Ovary (tissue), 9 donors: ENCODE measurements around the gene OR4D5. TPM values are rescaled to one million over a fixed set of nuclear protein-coding genes. Genes with fewer than 3 reads are reported as not detected.

Experiments
- DNase-seq, 5 donors: peaks; one replicate each; pipeline ENCODE4 v3.0.0-alpha.2; 2019 to 2020
- H3K27ac ChIP-seq, 2 donors: fragments of 200-600 bp; one replicate each; pipeline versions ENCODE4 v1.5.1 to v1.8.0; 2019 to 2022
- H3K27me3 ChIP-seq: fragments of 200-600 bp; one replicate; pipeline ENCODE4 v1.8.0; 2022
- H3K36me3 ChIP-seq: fragments of 200-600 bp; sonication (generic); one replicate; pipeline ENCODE4 v1.5.1; 2019
- H3K4me1 ChIP-seq: one replicate; pipeline ENCODE4 v1.8.1; 2013; ENCODE audit warnings: mild to moderate bottlenecking, moderate library complexity; ENCODE audit not compliant: insufficient read depth
- H3K4me3 ChIP-seq: fragments of 200-600 bp; sonication (generic); one replicate; pipeline ENCODE4 v1.5.1; 2017
- H3K9me3 ChIP-seq, 2 donors: fragments of 200-600 bp in 1 of 2; sonication (generic) in 1 of 2; one replicate each; pipeline versions ENCODE4 v1.5.1 to v1.8.1; 2013 to 2019; ENCODE audit warnings: mild to moderate bottlenecking in 1 of 2, moderate library complexity in 1 of 2
- CTCF ChIP-seq, 3 donors: fragments of 450-650 bp in 2 of 3; fragments of 200-600 bp in 1 of 3; IDR thresholded peaks; one replicate each; pipeline versions ENCODE4 v1.5.1 to v1.8.0; 2016 to 2022; ENCODE audit warnings: antibody characterized with exemption in 3 of 3, mild to moderate bottlenecking in 1 of 3
- EP300 ChIP-seq: sonication (generic); formaldehyde crosslinking; IDR thresholded peaks from one replicate; pipeline ENCODE4 v1.6.1; 2017; ENCODE audit warnings: antibody characterized with exemption
- POLR2A ChIP-seq: fragments of 450-650 bp; IDR thresholded peaks from one replicate; pipeline ENCODE4 v1.6.1; 2017; ENCODE audit warnings: antibody characterized with exemption, mild to moderate bottlenecking, moderate library complexity
- WGBS, 3 donors: extraction: QIAGEN DNeasy Blood & Tissue Kit in 1 of 3; methylation state at CpG; one replicate each; pipeline versions ENCODE4 v1.1.5 to v1.1.7; 2013 to 2017; 5-methylcytosine and 5-hydroxymethylcytosine counted together
- intact Hi-C, 4 donors: fragments of 100-400 bp; cut with DNase I; formaldehyde crosslinking; loops; one replicate each; pipeline versions ENCODE4 v1.11.0 to v1.15.1; 2022 to 2023
- polyA plus RNA-seq, 2 donors: library from polyadenylated mRNA; stranded (reverse); fragments of 200-250 nt in 1 of 2; fragments of 350-450 nt in 1 of 2; fragmentation: Illumina TruSeq in 1 of 2; extraction: RNeasy Lipid Tissue Mini Kit (QIAGEN cat#74804) in 1 of 2; gene quantifications; one replicate each; pipeline ENCODE4 v1.2.3, GENCODE V29; 2013 to 2014
- total RNA-seq, 7 donors: library from RNA; depleted of rRNA in 2 of 7; stranded (reverse); fragments of >200 nt in 2 of 7; fragmentation: NEBNext Ultra II Directional in 3 of 7; extraction: Animal tissue kit (Norgen Biotek cat#: 25700) in 3 of 7; gene quantifications; one replicate each; pipeline versions ENCODE4 v1.1.0 to v1.2.4, GENCODE V29; 2016 to 2023
- donor health status: DM: no; HTN: no; CAD: no; lungs with moderate emphysema.
- donor health status: DM: no; HTN: no; CAD: no.
- donor health status: Bipolar disorder and iron deficiency.
- donor health status: DM: yes; HTN: yes; CAD: no.
- donor health status: DM: no; HTN: no; CAD: no.
- donor health status: DM: yes; HTN: yes; CAD: no.

OR4D5 gene
- total and polyA plus RNA-seq, 9 donors: 0.46 TPM; not detected in 8

- H3K9me3 ChIP-seq: no peaks in the 10 kb centered on the region
- H3K4me1 ChIP-seq: no peaks in the 10 kb centered on the region
- H3K27ac ChIP-seq: no peak overlapping the region
- H3K4me3 ChIP-seq: no peak overlapping the region
- H3K27me3 ChIP-seq: no peaks in the 10 kb centered on the region
- intact Hi-C loops: no loop called here
- DNase-seq: no peak
- no peaks in the 10 kb centered on the region for H3K36me3 ChIP-seq
- TF ChIP-seq CTCF (IDR thresholded peaks at IDR 0.05): no peak
- TF ChIP-seq POLR2A: no peak
- TF ChIP-seq EP300: no peak
- 85 to 88% (median 88%) methylated on average over 4 of the region's 4 CpGs for WGBS, 3 donors
Measured at GRCh38 chr11:123942413-123942812, 3.0 kb downstream of the OR4D5 start.

- no peak for TF ChIP-seq CTCF (IDR thresholded peaks at IDR 0.05)
- TF ChIP-seq POLR2A: no peak
- no peak for TF ChIP-seq EP300
- Histone ChIP-seq H3K9me3 (no peaks in the 10 kb centered on the region), H3K27ac (no peak within 1 kb of the TSS), H3K36me3 (no peaks in the 10 kb centered on the region), H3K4me1 (no peaks in the 10 kb centered on the region), H3K27me3 (no peaks in the 10 kb centered on the region), H3K4me3 (no peak within 1 kb of the TSS)
- intact Hi-C loops: no loop called here
- no peak for DNase-seq
- 83 to 93% (median 84%) methylated on average over 3 of the region's 3 CpGs for WGBS, 3 donors
Measured at GRCh38 chr11:123943738-123944137, 4.3 kb downstream of the OR4D5 start, which contains the start of gene OR6T1. Gene OR6T1 (minus strand): TSS chr11:123943838. CDS start chr11:123943838, 0 bp downstream.

- H3K27ac ChIP-seq: no peak overlapping the region
- H3K4me1 ChIP-seq: no peaks in the 10 kb centered on the region
- DNase-seq: no peak
- no peaks in the 10 kb centered on the region for H3K36me3 ChIP-seq
- H3K4me3 ChIP-seq: no peak overlapping the region
- H3K27me3 ChIP-seq: no peaks in the 10 kb centered on the region
- H3K9me3 ChIP-seq: no peaks in the 10 kb centered on the region
- intact Hi-C loops: no loop called here
- WGBS, 3 donors: 0 to 37% (median 7%) methylated on average over 1 of the region's 1 CpG
- TF ChIP-seq EP300 (no peak), POLR2A (no peak), CTCF (IDR thresholded peaks at IDR 0.05) (no peak)
Measured at GRCh38 chr11:123945132-123945531, 5.7 kb downstream of the OR4D5 start.

GRCh38 chr11:123956752-123957151, 17.3 kb downstream of the OR4D5 start:
- Histone ChIP-seq H3K4me1 (no peaks in the 10 kb centered on the region), H3K27ac (no peak overlapping the region), H3K36me3 (no peaks in the 10 kb centered on the region), H3K9me3 (no peaks in the 10 kb centered on the region), H3K27me3 (no peaks in the 10 kb centered on the region), H3K4me3 (no peak overlapping the region)
- intact Hi-C loops: no loop called here
- TF ChIP-seq CTCF (IDR thresholded peaks at IDR 0.05) (no peak), POLR2A (no peak), EP300 (no peak)
- no peak for DNase-seq

GRCh38 chr11:123973816-123974215, 34.4 kb downstream of the OR4D5 start:
- intact Hi-C loops: no loop called here
- H3K27me3 ChIP-seq: no peaks in the 10 kb centered on the region
- WGBS, 3 donors: 77 to 90% (median 86%) methylated on average over 1 of the region's 1 CpG

More at GRCh38 chr11:123973816-123974215, 34.4 kb downstream of the OR4D5 start:
- Histone ChIP-seq H3K4me3 (no peak overlapping the region), H3K9me3 (no peaks in the 10 kb centered on the region), H3K27ac (no peak overlapping the region), H3K36me3 (no peaks in the 10 kb centered on the region), H3K4me1 (no peaks in the 10 kb centered on the region)
- TF ChIP-seq EP300 (no peak), CTCF (IDR thresholded peaks at IDR 0.05) (no peak), POLR2A (no peak)
- no peak for DNase-seq
